Heart right ventricle (tissue), 16 donors: Measurements from ENCODE around the gene KCNJ10. TPM values are rescaled to one million over a fixed set of nuclear protein-coding genes. Genes with fewer than 3 reads are reported as not detected.

ENCODE experiments used
- ATAC-seq, 8 donors: fragments of 200-7000 bp; cut with Tn5 transposase; one replicate each; pipeline ENCODE4 v1.9.1; 2020; ENCODE audit warnings: mild to moderate bottlenecking in 8 of 8, moderate library complexity in 8 of 8, moderate number of reproducible peaks in 1 of 8
- DNase-seq, 2 donors: peaks; one replicate each; pipeline ENCODE4 v3.0.0-alpha.2; 2020
- H3K27ac ChIP-seq, 10 donors: fragments of 200-600 bp; sonication (generic) in 2 of 10; one replicate each; pipeline versions ENCODE4 v1.5.0 to v1.8.0; 2020 to 2022; ENCODE audit warnings: mild to moderate bottlenecking in 3 of 10
- H3K27me3 ChIP-seq, 7 donors: fragments of 200-600 bp; one replicate each; pipeline ENCODE4 v1.8.0; 2021 to 2022; ENCODE audit warnings: mild to moderate bottlenecking in 2 of 7
- H3K36me3 ChIP-seq, 9 donors: fragments of 200-600 bp; sonication (generic) in 1 of 9; one replicate each; pipeline versions ENCODE4 v1.5.0 to v1.8.0; 2020 to 2022; ENCODE audit warnings: mild to moderate bottlenecking in 2 of 9
- H3K4me1 ChIP-seq, 9 donors: fragments of 200-600 bp; sonication (generic) in 1 of 9; one replicate each; pipeline versions ENCODE4 v1.5.0 to v1.8.0; 2020 to 2022; ENCODE audit warnings: mild to moderate bottlenecking in 4 of 9
- H3K4me3 ChIP-seq, 10 donors: fragments of 200-600 bp; sonication (generic) in 2 of 10; one replicate each; pipeline versions ENCODE4 v1.5.0 to v1.8.0; 2020 to 2022; ENCODE audit warnings: mild to moderate bottlenecking in 7 of 10, moderate library complexity in 2 of 10
- H3K9me3 ChIP-seq, 11 donors: fragments of 200-600 bp in 10 of 11; sonication (generic) in 2 of 11; one replicate each; pipeline versions ENCODE4 v1.5.0 to v1.8.0; 2013 to 2022; ENCODE audit warnings: mild to moderate bottlenecking in 2 of 11, control low read depth in 1 of 11, moderate library complexity in 1 of 11
- CTCF ChIP-seq, 9 donors: fragments of 200-600 bp; sonication (generic) in 2 of 9; IDR thresholded peaks; one replicate each; pipeline versions ENCODE4 v1.5.0 to v1.8.0; 2021 to 2022; ENCODE audit warnings: antibody characterized with exemption in 9 of 9, mild to moderate bottlenecking in 5 of 9, moderate library complexity in 1 of 9
- WGBS, 2 donors: extraction: QIAGEN DNeasy Blood & Tissue Kit; methylation state at CpG; one replicate each; pipeline ENCODE4 v1.1.7; 2013; ENCODE audit warnings: inconsistent platforms in 1 of 2; 5-methylcytosine and 5-hydroxymethylcytosine counted together
- intact Hi-C, 10 donors: fragments of 100-400 bp; cut with DNase I; formaldehyde crosslinking; loops; one replicate each; pipeline versions ENCODE4 v1.11.1 to v1.14.2; 2022
- polyA plus RNA-seq, 2 donors: library from polyadenylated mRNA; stranded (reverse); fragments of 200-250 nt; gene quantifications; one replicate each; pipeline ENCODE4 v1.2.3, GENCODE V29; 2013
- total RNA-seq, 10 donors: library from RNA; stranded (reverse); fragmentation: NEBNext Ultra II Directional in 3 of 10; extraction: Animal tissue kit (Norgen Biotek cat#: 25700) in 3 of 10; gene quantifications; one replicate each; pipeline versions ENCODE4 v1.2.1 to v1.2.4, GENCODE V29; 2021 to 2023
- donor health status: Arrhythmogenic right ventricular cardiomyopathy.
- donor health status: ischemic (EF 13 %, LVEDD 7.1; RV severe dilation, severe dysfunction).
- donor health status: healthy with polysubstance abuse.
- donor health status: DM: no; HTN: yes; CAD: no.
- donor health status: DM: no; HTN: no; CAD: no.
- donor health status: ischemic (EF 25% LVEDD 6.9; RV normal size, moderate dysfunction).
- donor health status: ischemic (EF 25% LVEDD 5.7; RV mildly dilated, moderate dysfunction).
- donor health status: healthy.
- donor health status: DM: yes; HTN: yes; CAD: no.
- donor health status: Ischemic cardiomyopathy.
- donor health status: ischemic (EF 35%, LVEDD 5.7; RV mildly dilated, moderate dysfunction).
- donor health status: nonischemic (EF 11% LVEDD 7.7; RV severe dilation, severe dysfunction).
- donor health status: DM: yes; HTN: yes; CAD: no.
- donor health status: PGD.
- donor health status: ischemic (EF 29% LVEDD 5.4; RV normal size, mild dysfunction).
- donor health status: nonischemic (EF 23%, LVEDD 6.1; RV moderate dilation, normal function).

The KCNJ10 gene
- total and polyA plus RNA-seq, 12 donors: 0.09 to 1.9 TPM; not detected in 10

GRCh38 chr1:159964144-159964543 is 105.8 kb downstream of the KCNJ10 start:
- intact Hi-C loops: no loop called here
- no peak overlapping the region for H3K27ac ChIP-seq
- H3K4me3 ChIP-seq: no peak overlapping the region
- DNase-seq: no peak
- H3K9me3 ChIP-seq: no peaks in the 10 kb centered on the region
- WGBS, 2 donors: 60 to 69% methylated on average over 3 of the region's 3 CpGs
- no peak for ATAC-seq
- no peaks in the 10 kb centered on the region for H3K36me3 ChIP-seq
- no peaks in the 10 kb centered on the region for H3K4me1 ChIP-seq
- H3K27me3 ChIP-seq: peaks cover 0 to 23% (median 6%) of the 10 kb centered on the region in 7 donors
- no peak for TF ChIP-seq CTCF (IDR thresholded peaks at IDR 0.05)

- no peaks in the 10 kb centered on the region for H3K36me3 ChIP-seq
- WGBS, 2 donors: 93% methylated on average over 11 of the region's 11 CpGs
- DNase-seq (no peak), ATAC-seq (no peak)
- H3K4me3 ChIP-seq: no peak overlapping the region
- H3K27ac ChIP-seq: no peak overlapping the region
- no peak for TF ChIP-seq CTCF (IDR thresholded peaks at IDR 0.05)
- no peaks in the 10 kb centered on the region for H3K9me3 ChIP-seq
- intact Hi-C loops: no loop called here
- H3K4me1 ChIP-seq: no peaks in the 10 kb centered on the region
- H3K27me3 ChIP-seq: peaks cover 0 to 15% (median 6%) of the 10 kb centered on the region in 7 donors
These were observed 107.8 kb downstream of the KCNJ10 start for GRCh38 chr1:159962176-159962575.

- Histone ChIP-seq H3K36me3 (no peaks in the 10 kb centered on the region), H3K27me3 (peaks cover 0 to 13% (median 6%) of the 10 kb centered on the region in 7 donors), H3K9me3 (no peaks in the 10 kb centered on the region), H3K4me1 (no peaks in the 10 kb centered on the region), H3K4me3 (peak overlapping the region in 3 of 10 donors; percentile 0 to 14 (median 2)), H3K27ac (no peak overlapping the region)
- intact Hi-C loops: no loop called here
- WGBS, 2 donors: 83 to 93% methylated on average over 15 of the region's 15 CpGs
- ATAC-seq (no peak), DNase-seq (no peak)
- TF ChIP-seq CTCF (IDR thresholded peaks at IDR 0.05): no peak
These were observed 108.3 kb downstream of the KCNJ10 start for GRCh38 chr1:159961636-159962035.

GRCh38 chr1:159960721-159961381 is 109.1 kb downstream of the KCNJ10 start:
- Histone ChIP-seq H3K27ac (no peak overlapping the region), H3K9me3 (no peaks in the 10 kb centered on the region), H3K4me3 (peak overlapping the region in 3 of 10 donors; percentile 0 to 14 (median 1)), H3K27me3 (peaks cover 0 to 12% (median 2%) of the 10 kb centered on the region in 7 donors), H3K4me1 (no peaks in the 10 kb centered on the region), H3K36me3 (no peaks in the 10 kb centered on the region)
- peak in 1 of 2 donors; percentile 35 for DNase-seq
- WGBS, 2 donors: 45 to 51% methylated on average over 5 of the region's 5 CpGs
- intact Hi-C loops: no loop called here
- ATAC-seq: peak in 5 of 8 donors; percentile 51 to 95 (median 76)
- no peak for TF ChIP-seq CTCF (IDR thresholded peaks at IDR 0.05)
